Common myeloid progenitor, CD34-positive (primary cell): ENCODE results near the gene ACSL6.
"Not testable (repeated sequence)": the region's sequence is repeated elsewhere in the genome, so short reads cannot be mapped to it uniquely, and the experiment has no call there.

Source experiments
- CTCF ChIA-PET: fragments of 350-600 bp; sonication (Branson Sonifier 250); formaldehyde crosslinking; loops from one replicate; lab custom pipeline; 2021; ENCODE audit warnings: antibody characterized with exemption; lab: Charles Lee
- POLR2A ChIA-PET: fragments of 350-600 bp; sonication (Branson Sonifier 250); formaldehyde crosslinking; loops from one replicate; lab custom pipeline; 2021; ENCODE audit warnings: antibody characterized with exemption; lab: Charles Lee
- DNase-seq, 3 donors: peaks; one replicate each; pipeline versions ENCODE4 v3.0.0 to v3.0.0-alpha.2; 2013
- H3K27ac ChIP-seq, 2 experiments: 1 replicate in 1 of 2; 2 replicates in 1 of 2; pipeline ENCODE4 v1.7.0; 2013; ENCODE audit warnings: inconsistent platforms in 2 of 2, low read length in 2 of 2, mild to moderate bottlenecking in 2 of 2, low read depth in 1 of 2, moderate library complexity in 1 of 2; ENCODE audit not compliant: severe bottlenecking in 2 of 2, insufficient read depth in 1 of 2, poor library complexity in 1 of 2
- H3K27me3 ChIP-seq, 5 experiments: replicated peaks in 2 of 5; 1 replicate in 3 of 5; 2 replicates in 2 of 5; pipeline versions ENCODE4 v1.6.1 to v1.7.0; 2013; ENCODE audit warnings: low read length in 4 of 5, mild to moderate bottlenecking in 2 of 5, moderate library complexity in 2 of 5, inconsistent platforms in 1 of 5; ENCODE audit not compliant: insufficient read depth in 5 of 5, control insufficient read depth in 4 of 5
- H3K36me3 ChIP-seq, 4 experiments: 1 replicate in 2 of 4; 2 replicates in 2 of 4; pipeline versions ENCODE4 v1.6.1 to v1.7.0; 2013; ENCODE audit warnings: low read length in 3 of 4, control low read depth in 1 of 4, mild to moderate bottlenecking in 1 of 4; ENCODE audit not compliant: control insufficient read depth in 4 of 4, insufficient read depth in 4 of 4
- H3K4me1 ChIP-seq, 4 experiments: 1 replicate in 3 of 4; 2 replicates in 1 of 4; pipeline versions ENCODE4 v1.6.1 to v1.7.1; 2013; ENCODE audit warnings: low read length in 3 of 4, mild to moderate bottlenecking in 3 of 4, control low read depth in 1 of 4, inconsistent platforms in 1 of 4, moderate library complexity in 1 of 4; ENCODE audit not compliant: control insufficient read depth in 4 of 4, insufficient read depth in 4 of 4; ENCODE audit errors: control extremely low read depth in 1 of 4
- H3K4me3 ChIP-seq, 7 experiments: 1 replicate in 4 of 7; 2 replicates in 3 of 7; pipeline versions ENCODE4 v1.5.1 to v1.7.0; 2013; ENCODE audit warnings: mild to moderate bottlenecking in 7 of 7, low read length in 6 of 7, moderate library complexity in 6 of 7, inconsistent platforms in 2 of 7, low read depth in 2 of 7, control low read depth in 1 of 7; ENCODE audit not compliant: insufficient read depth in 4 of 7, control insufficient read depth in 1 of 7; ENCODE audit errors: extremely low read depth in 1 of 7
- H3K9me3 ChIP-seq, 5 experiments: 1 replicate in 4 of 5; 2 replicates in 1 of 5; pipeline versions ENCODE4 v1.6.1 to v1.7.1; 2013; ENCODE audit warnings: low read length in 4 of 5, mild to moderate bottlenecking in 2 of 5, inconsistent platforms in 1 of 5, low read depth in 1 of 5, moderate library complexity in 1 of 5; ENCODE audit not compliant: control insufficient read depth in 4 of 5, insufficient read depth in 2 of 5; ENCODE audit errors: control extremely low read depth in 1 of 5
- WGBS: methylation state at CpG from one replicate; pipeline ENCODE4 v1.1.5; 2013; ENCODE audit not compliant: insufficient coverage; 5-methylcytosine and 5-hydroxymethylcytosine counted together

Gene ACSL6

DNA sequence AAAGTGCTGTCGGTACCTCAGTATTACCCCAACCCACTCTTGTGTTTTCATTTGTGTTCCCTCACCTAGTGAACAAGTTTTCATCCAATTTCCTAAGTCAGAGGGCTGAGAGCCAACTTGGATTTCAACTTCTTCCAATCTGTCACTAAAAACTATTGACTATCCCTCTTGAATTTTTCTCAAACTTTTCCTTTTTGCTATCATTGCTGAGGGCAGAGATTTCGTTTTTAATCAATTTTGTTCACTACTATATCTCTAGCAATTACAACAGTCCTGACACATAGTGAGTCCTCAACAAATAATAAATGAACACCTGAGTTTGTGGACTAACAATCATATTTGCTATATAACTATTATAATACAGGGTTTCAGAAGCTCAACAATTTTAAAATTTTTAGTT is 95.0 kb downstream of the ACSL6 start:
- H3K9me3 ChIP-seq = no peaks in the 10 kb centered on the region
- H3K4me1 ChIP-seq = no peaks in the 10 kb centered on the region
- H3K4me3 ChIP-seq = no peak overlapping the region
- no peaks in the 10 kb centered on the region for H3K27me3 ChIP-seq
- POLR2A ChIA-PET = no interaction called here
- H3K27ac ChIP-seq = no peak overlapping the region
- 100% methylated on average over 1 of the region's 2 CpGs for WGBS
- no peaks in the 10 kb centered on the region for H3K36me3 ChIP-seq
- DNase-seq = no peak
- CTCF ChIA-PET = no interaction called here

DNA sequence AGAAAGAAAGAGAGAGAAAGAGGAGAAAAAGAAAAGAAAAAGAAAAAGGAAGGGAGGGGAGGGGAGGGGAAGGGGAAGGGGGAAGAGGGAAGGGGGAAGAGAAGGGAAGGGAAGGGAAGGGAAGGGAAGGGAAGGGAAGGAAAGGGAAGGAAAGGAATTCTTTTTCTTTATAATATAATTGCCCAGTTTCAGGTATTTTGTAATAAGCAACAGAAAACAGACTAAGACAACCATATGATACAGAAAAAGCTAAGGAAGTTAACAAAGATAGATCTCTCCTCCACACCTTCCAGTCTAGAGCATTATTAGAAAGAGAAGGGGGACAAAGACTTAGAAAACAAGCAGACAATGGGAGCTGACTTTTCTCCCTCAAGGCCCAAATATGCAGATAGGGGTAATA is 97.0 kb downstream of the ACSL6 start:
- no peak for DNase-seq
- Histone ChIP-seq H3K4me1 (no peaks in the 10 kb centered on the region), H3K9me3 (no peaks in the 10 kb centered on the region), H3K27me3 (no peaks in the 10 kb centered on the region), H3K27ac (no peak overlapping the region), H3K4me3 (no peak overlapping the region), H3K36me3 (no peaks in the 10 kb centered on the region)
- CTCF ChIA-PET = no interaction called here
- POLR2A ChIA-PET = no interaction called here

DNA sequence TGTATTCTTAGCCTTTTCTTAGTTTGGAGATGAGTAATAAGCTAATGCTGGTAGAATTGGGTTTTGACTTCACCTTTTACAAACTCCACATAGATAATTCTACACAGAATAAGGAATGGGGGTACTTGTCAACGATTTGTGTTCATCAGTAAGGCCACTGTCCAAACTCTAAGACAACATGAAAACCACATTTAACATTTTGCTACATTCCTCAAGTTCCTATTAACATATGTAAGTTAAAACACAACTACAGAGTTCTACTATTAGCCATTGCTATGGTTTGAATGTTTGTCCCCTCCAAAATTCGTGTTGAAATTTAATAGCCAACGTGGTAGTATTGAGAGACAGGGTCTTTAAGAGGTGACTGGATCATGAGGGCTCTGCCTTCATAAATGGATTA is 97.9 kb downstream of the ACSL6 start:
- no peaks in the 10 kb centered on the region for H3K4me1 ChIP-seq
- no peak overlapping the region for H3K27ac ChIP-seq
- WGBS = 89% methylated on average over 3 of the region's 3 CpGs
- H3K4me3 ChIP-seq = no peak overlapping the region
- no peaks in the 10 kb centered on the region for H3K27me3 ChIP-seq
- no peaks in the 10 kb centered on the region for H3K36me3 ChIP-seq
- no peak for DNase-seq
- ChIA-PET POLR2A (no interaction called here), CTCF (no interaction called here)
- H3K9me3 ChIP-seq = no peaks in the 10 kb centered on the region

DNA sequence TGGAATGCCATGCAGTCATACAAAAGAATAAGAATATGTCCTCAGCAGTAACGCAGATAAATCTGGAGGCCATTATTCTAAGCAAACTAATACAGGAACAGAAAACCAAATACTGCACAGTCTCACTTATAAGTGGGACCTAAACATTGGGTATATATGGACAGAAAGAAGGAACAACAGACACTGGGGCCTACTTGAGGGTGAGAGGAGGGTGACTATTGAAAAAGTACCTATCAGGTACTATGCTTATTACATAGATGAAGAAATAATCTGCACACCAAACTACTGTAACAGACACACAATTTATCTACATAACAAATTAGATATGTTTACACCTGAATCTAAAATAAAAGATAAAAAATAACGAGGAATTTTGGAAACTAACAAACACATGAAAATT is 104.8 kb downstream of the ACSL6 start:
- WGBS = 86% methylated on average over 1 of the region's 2 CpGs
- H3K27ac ChIP-seq = no peak overlapping the region
- CTCF ChIA-PET = no interaction called here
- no peak overlapping the region for H3K4me3 ChIP-seq
- H3K9me3 ChIP-seq = peaks cover 0 to 30% (median 3%) of the 10 kb centered on the region in 5 experiments
- no peaks in the 10 kb centered on the region for H3K27me3 ChIP-seq
- H3K4me1 ChIP-seq = no peaks in the 10 kb centered on the region
- POLR2A ChIA-PET = no interaction called here
- no peaks in the 10 kb centered on the region for H3K36me3 ChIP-seq
- DNase-seq = no peak

DNA sequence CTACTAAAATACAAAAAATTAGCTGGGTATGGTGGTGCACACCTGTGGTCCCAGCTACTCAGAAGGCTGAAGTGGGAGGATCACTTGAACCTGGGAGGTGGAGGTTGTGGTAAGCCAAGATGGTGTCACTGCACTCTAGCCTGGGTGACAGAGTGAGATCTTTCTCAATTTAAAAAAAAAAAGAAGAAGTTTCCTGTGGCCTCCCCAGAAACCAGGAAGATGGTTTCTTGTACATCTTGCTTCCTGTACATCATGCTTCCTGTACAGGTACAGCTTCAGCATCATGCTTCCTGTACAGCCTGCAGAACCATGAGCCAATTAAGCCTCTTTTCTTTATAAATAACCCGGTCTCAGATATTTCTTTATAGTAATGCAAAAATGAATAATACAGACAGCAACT is 109.2 kb downstream of the ACSL6 start:
- H3K27ac ChIP-seq, H3K4me3 ChIP-seq, POLR2A ChIA-PET, CTCF ChIA-PET, H3K36me3 ChIP-seq, H3K27me3 ChIP-seq, H3K4me1 ChIP-seq: not testable (repeated sequence)
- H3K9me3 ChIP-seq = peaks cover 0 to 34% (median 8%) of the 10 kb centered on the region in 5 experiments
- peak; percentile 1 to 50 (median 28) for DNase-seq
- WGBS = no CpG with 5 or more reads among the region's 1 CpG
